AG04450 (cell line): Measurements from ENCODE around the gene IKZF1. TPM values are rescaled to one million over a fixed set of nuclear protein-coding genes. Genes with fewer than 3 reads are reported as not detected.

Source experiments
- CTCF ChIA-PET: fragments of 300-600, 350-600 bp; formaldehyde crosslinking; extraction: SDS; loops from one replicate; lab custom pipeline; 2022; ENCODE audit warnings: antibody characterized with exemption, inconsistent platforms; lab: Charles Lee
- POLR2A ChIA-PET: fragments of 350-600 bp; formaldehyde crosslinking; extraction: SDS; loops from one replicate; lab custom pipeline; 2021; ENCODE audit warnings: antibody characterized with exemption, inconsistent platforms; lab: Yijun Ruan, JAX
- DNase-seq: peaks from one replicate; pipeline ENCODE4 v3.0.0-alpha.2; 2011; ENCODE audit warnings: low read depth, low spot score
- H3K27ac ChIP-seq: one replicate; pipeline ENCODE4 v1.5.1; 2012; ENCODE audit warnings: low read depth, low read length, control low read depth
- H3K27me3 ChIP-seq: one replicate; pipeline ENCODE4 v1.6.0; 2012; ENCODE audit warnings: low read length; ENCODE audit not compliant: control insufficient read depth, insufficient read depth
- H3K4me3 ChIP-seq: 2 replicates; pipeline ENCODE4 v1.5.1; 2011; ENCODE audit warnings: mild to moderate bottlenecking, low read depth, low read length, control low read depth
- H3K9me3 ChIP-seq: 2 replicates; pipeline ENCODE4 v1.5.1; 2012; ENCODE audit warnings: low read length; ENCODE audit not compliant: control insufficient read depth, insufficient read depth
- CTCF ChIP-seq: IDR thresholded peaks from 2 replicates; pipeline ENCODE4 v1.5.1; 2011; ENCODE audit warnings: low read depth, low read length, control low read depth, inconsistent platforms
- polyA plus RNA-seq: library from polyadenylated mRNA; depleted of rRNA; stranded (reverse); fragments of >200 nt; gene quantifications from 2 replicates; pipeline ENCODE4 v1.2.3, GENCODE V29; 2011

Gene IKZF1
- polyA plus RNA-seq, 1 experiment: not detected

DNA sequence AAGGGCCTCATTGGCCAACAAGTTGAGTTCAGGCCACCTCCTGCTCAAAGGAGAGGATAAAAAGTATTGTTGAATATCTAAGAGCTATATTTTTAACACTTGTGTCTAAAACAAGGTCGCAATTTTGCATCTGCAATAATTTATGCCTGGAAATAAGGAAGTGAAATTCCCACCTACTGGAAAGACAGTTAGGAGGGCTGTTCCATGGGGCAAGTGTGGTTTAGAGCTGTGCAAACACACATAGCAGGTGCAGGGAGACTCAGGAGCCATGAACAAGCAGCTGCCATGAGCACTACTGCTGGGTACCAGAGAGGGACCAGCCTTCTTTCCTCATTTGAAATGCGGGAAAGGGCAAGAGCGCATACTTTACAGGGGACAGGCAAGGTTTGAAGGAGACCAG is 35.5 kb upstream of the IKZF1 start:
- Histone ChIP-seq H3K9me3 (no peaks in the 10 kb centered on the region), H3K4me3 (no peak overlapping the region), H3K27me3 (no peaks in the 10 kb centered on the region), H3K27ac (no peak overlapping the region)
- CTCF ChIA-PET: interaction anchor here (0.5 kb wide), 1 partner anchor 872 kb away, joined by 5 read pairs; no protein-coding TSS in a partner anchor
- no peak for TF ChIP-seq CTCF
- DNase-seq: no peak
- POLR2A ChIA-PET: no interaction called here

DNA sequence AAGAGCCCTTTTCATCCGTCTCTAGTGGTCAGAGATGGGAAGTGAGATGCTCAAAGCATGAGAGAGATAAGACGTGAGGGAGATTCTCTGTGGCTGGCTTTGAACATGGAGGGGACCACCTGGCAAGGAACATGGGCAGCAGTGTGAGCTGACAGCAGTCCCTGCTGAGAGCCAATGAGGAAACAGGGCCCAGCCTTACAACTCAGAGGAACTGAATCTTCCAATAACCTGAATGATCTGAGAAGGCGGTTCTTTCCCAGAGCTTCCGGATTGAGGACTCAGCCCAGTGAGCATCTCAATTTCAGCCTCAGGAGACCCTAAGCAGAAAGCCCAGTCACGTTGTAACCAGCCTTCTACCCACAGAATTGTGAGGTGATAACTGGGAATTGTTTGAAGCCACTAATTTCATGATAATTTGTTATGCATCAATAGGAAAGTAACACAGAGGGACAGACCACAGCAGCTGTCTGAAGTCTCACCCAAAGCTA is 33.9 kb upstream of the IKZF1 start:
- POLR2A ChIA-PET: no interaction called here
- no peak overlapping the region for H3K4me3 ChIP-seq
- CTCF ChIA-PET: no interaction called here
- H3K27me3 ChIP-seq: no peaks in the 10 kb centered on the region
- no peak for DNase-seq
- no peak for TF ChIP-seq CTCF
- H3K27ac ChIP-seq: no peak overlapping the region
- no peaks in the 10 kb centered on the region for H3K9me3 ChIP-seq

GRCh38 chr7:50272808-50273207 is 31.7 kb upstream of the IKZF1 start:
- Histone ChIP-seq H3K9me3 (no peaks in the 10 kb centered on the region), H3K27ac (no peak overlapping the region), H3K27me3 (no peaks in the 10 kb centered on the region), H3K4me3 (no peak overlapping the region)
- CTCF ChIA-PET: no interaction called here
- TF ChIP-seq CTCF: no peak
- DNase-seq: no peak
- POLR2A ChIA-PET: no interaction called here

DNA sequence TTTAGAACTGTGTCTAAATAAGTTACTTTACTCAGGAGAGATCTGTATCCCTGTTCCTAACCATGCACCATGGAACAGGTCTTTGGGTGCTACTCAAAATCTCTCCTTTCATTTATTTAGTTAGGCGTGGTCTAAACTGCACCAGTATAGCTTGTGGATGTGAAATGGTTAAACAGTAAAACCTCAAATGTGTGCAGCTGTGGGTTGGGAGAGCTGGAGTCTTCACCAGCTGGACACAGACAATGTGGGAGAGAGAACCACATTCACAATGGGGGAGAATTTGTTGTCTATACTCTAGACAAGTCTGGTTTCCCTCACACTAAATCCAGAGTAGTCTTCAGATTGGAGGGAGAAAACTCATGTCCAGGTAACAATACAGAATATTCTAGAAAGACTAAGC is 31.2 kb upstream of the IKZF1 start:
- no peak overlapping the region for H3K4me3 ChIP-seq
- H3K27me3 ChIP-seq: no peaks in the 10 kb centered on the region
- no peaks in the 10 kb centered on the region for H3K9me3 ChIP-seq
- ChIA-PET POLR2A (no interaction called here), CTCF (no interaction called here)
- TF ChIP-seq CTCF: no peak
- no peak overlapping the region for H3K27ac ChIP-seq
- DNase-seq: no peak

GRCh38 chr7:50273870-50274269 is 30.6 kb upstream of the IKZF1 start:
- ChIA-PET CTCF (interaction anchor here (0.6 kb wide), 1 partner anchor 65 kb away, joined by 4 read pairs; no protein-coding TSS in a partner anchor), POLR2A (no interaction called here)
- no peak for DNase-seq
- no peaks in the 10 kb centered on the region for H3K9me3 ChIP-seq
- H3K27me3 ChIP-seq: no peaks in the 10 kb centered on the region
- no peak overlapping the region for H3K4me3 ChIP-seq
- no peak overlapping the region for H3K27ac ChIP-seq
- TF ChIP-seq CTCF: no peak
